ENCODE data around the gene HM13.

DNA sequence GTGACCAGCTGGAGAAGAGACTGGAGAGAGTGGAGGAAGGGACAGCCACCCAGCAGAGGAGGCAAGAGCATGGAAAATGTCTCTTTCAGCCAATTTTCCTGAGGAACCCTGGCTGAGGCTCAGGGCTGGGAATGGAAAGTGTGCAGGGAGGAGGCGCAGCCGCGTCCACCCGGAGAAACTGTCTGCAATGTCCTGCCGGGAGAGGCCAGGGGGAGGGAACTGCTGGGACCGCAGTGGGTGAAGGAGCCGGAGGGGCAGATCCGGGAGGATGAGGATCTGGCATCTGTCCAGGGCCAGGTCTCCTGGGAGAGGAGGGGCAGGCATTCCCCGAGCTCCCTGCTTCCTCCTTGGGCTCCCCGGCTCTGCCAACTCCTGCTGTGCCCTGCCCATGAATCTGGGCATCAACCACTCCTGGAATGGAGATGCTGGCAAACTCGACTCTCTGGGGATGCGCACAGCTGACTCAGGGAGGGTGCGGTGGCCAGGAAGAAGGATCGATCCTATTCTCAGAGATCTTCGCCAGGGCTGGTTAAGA is 17.4 kb upstream of the HM13 start:
- TF ChIP-seq, protein P1, sequence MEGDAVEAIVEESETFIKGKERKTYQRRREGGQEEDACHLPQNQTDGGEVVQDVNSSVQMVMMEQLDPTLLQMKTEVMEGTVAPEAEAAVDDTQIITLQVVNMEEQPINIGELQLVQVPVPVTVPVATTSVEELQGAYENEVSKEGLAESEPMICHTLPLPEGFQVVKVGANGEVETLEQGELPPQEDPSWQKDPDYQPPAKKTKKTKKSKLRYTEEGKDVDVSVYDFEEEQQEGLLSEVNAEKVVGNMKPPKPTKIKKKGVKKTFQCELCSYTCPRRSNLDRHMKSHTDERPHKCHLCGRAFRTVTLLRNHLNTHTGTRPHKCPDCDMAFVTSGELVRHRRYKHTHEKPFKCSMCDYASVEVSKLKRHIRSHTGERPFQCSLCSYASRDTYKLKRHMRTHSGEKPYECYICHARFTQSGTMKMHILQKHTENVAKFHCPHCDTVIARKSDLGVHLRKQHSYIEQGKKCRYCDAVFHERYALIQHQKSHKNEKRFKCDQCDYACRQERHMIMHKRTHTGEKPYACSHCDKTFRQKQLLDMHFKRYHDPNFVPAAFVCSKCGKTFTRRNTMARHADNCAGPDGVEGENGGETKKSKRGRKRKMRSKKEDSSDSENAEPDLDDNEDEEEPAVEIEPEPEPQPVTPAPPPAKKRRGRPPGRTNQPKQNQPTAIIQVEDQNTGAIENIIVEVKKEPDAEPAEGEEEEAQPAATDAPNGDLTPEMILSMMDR (IDR thresholded peaks at IDR 0.05): no peak
- TF ChIP-seq POLR2A (IDR thresholded peaks at IDR 0.05) (no peak), EP300 (IDR thresholded peaks at IDR 0.05) (no peak)

Data from ovary (tissue), 3 donors.